K562 (cell line): ENCODE measurements around the gene EDN2. TPM values are rescaled to one million over a fixed set of nuclear protein-coding genes. Genes with fewer than 3 reads are reported as not detected.

ENCODE experiments used
- ATAC-seq: fragments of 200-7000 bp; cut with Tn5 transposase; 3 replicates; pipeline ENCODE4 v1.9.1; 2020; ENCODE audit warnings: moderate library complexity
- BruUV-seq: library from RNA; stranded (reverse); fragments of 400-500 nt; replicated peaks from 2 replicates; lab custom pipeline; 2021; lab: Mats Ljungman, UMichigan
- CTCF ChIA-PET: fragments of 300-600 bp; formaldehyde crosslinking; extraction: SDS; loops from one replicate; lab custom pipeline; 2021; ENCODE audit warnings: low intra/inter-chr PET ratio; lab: Yijun Ruan, JAX
- POLR2A ChIA-PET: fragments of 300-600, 350-650 bp; sonication (Branson Sonifier 250); formaldehyde crosslinking; extraction: SDS; loops from one replicate; lab custom pipeline; 2021; ENCODE audit warnings: antibody characterized with exemption, inconsistent platforms; lab: Yijun Ruan, JAX
- DNase-seq, 4 experiments: peaks; one replicate each; pipeline versions ENCODE4 v3.0.0 to v3.0.0-alpha.2; 2011 to 2018; ENCODE audit warnings: low spot score in 3 of 4, mixed read lengths in 3 of 4; ENCODE audit errors: extremely low read depth in 1 of 4
- FAIRE-seq: peaks from 2 replicates; lab custom pipeline; 2011; peaks lifted over from hg19 to GRCh38; lab: Jason Lieb, UNC
- H2AFZ ChIP-seq: 2 replicates; pipeline ENCODE4 v1.6.0; 2011; ENCODE audit warnings: low read depth, low read length, control low read depth, inconsistent platforms
- H3K27ac ChIP-seq: fragments of 200-600 bp; 3 replicates; pipeline ENCODE4 v1.8.0; 2011; ENCODE audit warnings: low read depth, mild to moderate bottlenecking, control low read depth, inconsistent platforms, low read length, moderate library complexity, mixed read lengths; ENCODE audit errors: extremely low read depth
- H3K27me3 ChIP-seq, 2 experiments: fragments of 300-600 bp in 1 of 2; 2 replicates in 1 of 2; 3 replicates in 1 of 2; pipeline versions ENCODE4 v1.6.0 to v1.8.0; 2011; ENCODE audit warnings: inconsistent platforms in 2 of 2, low read length in 2 of 2, mild to moderate bottlenecking in 1 of 2, mixed read lengths in 1 of 2, moderate library complexity in 1 of 2; ENCODE audit not compliant: control insufficient read depth in 2 of 2, insufficient read depth in 2 of 2
- H3K36me3 ChIP-seq: fragments of 300-600 bp; 3 replicates; pipeline ENCODE4 v1.8.0; 2011; ENCODE audit warnings: mild to moderate bottlenecking, low read length, inconsistent platforms; ENCODE audit not compliant: control insufficient read depth, insufficient read depth
- H3K4me1 ChIP-seq, 2 experiments: fragments of 200-600 bp in 1 of 2; replicated peaks in 1 of 2; 2 replicates in 1 of 2; 3 replicates in 1 of 2; pipeline versions ENCODE4 v1.5.1 to v1.8.0; 2011; ENCODE audit warnings: inconsistent platforms in 2 of 2, low read length in 2 of 2, mild to moderate bottlenecking in 1 of 2, mixed read lengths in 1 of 2, moderate library complexity in 1 of 2; ENCODE audit not compliant: control insufficient read depth in 2 of 2, insufficient read depth in 2 of 2
- H3K4me2 ChIP-seq: 2 replicates; pipeline ENCODE4 v1.6.1; 2011; ENCODE audit warnings: low read length, control low read depth, inconsistent platforms, mixed read lengths; ENCODE audit not compliant: insufficient read depth
- H3K4me3 ChIP-seq: fragments of 200-600 bp; sonication (generic), shearing (Covaris generic); 2 replicates; pipeline ENCODE4 v1.5.1; 2016; ENCODE audit warnings: control low read depth, inconsistent platforms
- H3K79me2 ChIP-seq: fragments of 200-600 bp; 3 replicates; pipeline ENCODE4 v1.8.0; 2011; ENCODE audit warnings: low read length, inconsistent platforms; ENCODE audit not compliant: control insufficient read depth, insufficient read depth
- H3K9ac ChIP-seq, 2 experiments: 2 replicates each; pipeline versions ENCODE4 v1.6.0 to v1.6.1; 2011; ENCODE audit warnings: low read depth in 2 of 2, low read length in 2 of 2, control low read depth in 1 of 2, inconsistent platforms in 1 of 2, mild to moderate bottlenecking in 1 of 2, mixed read lengths in 1 of 2; ENCODE audit not compliant: insufficient read depth in 1 of 2
- H3K9me1 ChIP-seq: one replicate; pipeline ENCODE4 v1.6.0; 2011; ENCODE audit warnings: inconsistent platforms, mild to moderate bottlenecking, low read length, moderate library complexity; ENCODE audit not compliant: control insufficient read depth, insufficient read depth
- H3K9me3 ChIP-seq: replicated peaks from 2 replicates; pipeline ENCODE4 v1.5.1; 2011; ENCODE audit warnings: low read depth, low read length, inconsistent platforms; ENCODE audit not compliant: control insufficient read depth, insufficient read depth
- H4K20me1 ChIP-seq: replicated peaks from 2 replicates; pipeline ENCODE4 v1.6.1; 2011; ENCODE audit warnings: low read length, inconsistent platforms, mixed read lengths; ENCODE audit not compliant: control insufficient read depth, insufficient read depth
- ATF6 ChIP-seq: sonication (generic); formaldehyde crosslinking; IDR thresholded peaks from 2 replicates; pipeline ENCODE4 v1.4.0; 2020; ENCODE audit warnings: mild to moderate bottlenecking, missing genetic modification reagents
- MEF2A ChIP-seq: IDR thresholded peaks from 2 replicates; pipeline ENCODE4 v1.6.1; 2011; ENCODE audit warnings: low read depth, mild to moderate bottlenecking, low read length, moderate library complexity; ENCODE audit not compliant: control insufficient read depth
- RBM34 ChIP-seq: fragments of 200-400 bp; formaldehyde crosslinking; IDR thresholded peaks from 2 replicates; pipeline ENCODE4 v1.6.1; 2018; ENCODE audit warnings: low read length, borderline replicate concordance; ENCODE audit not compliant: insufficient read depth
- SFPQ ChIP-seq: fragments of 200-400 bp; formaldehyde crosslinking; IDR thresholded peaks from 2 replicates; pipeline ENCODE4 v1.6.1; 2017; ENCODE audit warnings: mild to moderate bottlenecking, low read depth, low read length, moderate library complexity
- WGBS: fragments of 100-300 bp; shearing (Covaris generic); methylation state at CpG from one replicate; pipeline ENCODE4 v1.1.6; 2016; ENCODE audit warnings: low coverage, mixed read lengths; ENCODE audit not compliant: insufficient coverage; ENCODE audit errors: missing lambda C conversion rate; 5-methylcytosine and 5-hydroxymethylcytosine counted together
- in situ Hi-C: fragments of 300-500 bp; cut with MboI; formaldehyde crosslinking; loops from 4 replicates; pipeline ENCODE4 v1.15.0; 2018; ENCODE audit warnings: inconsistent platforms, mixed read lengths
- intact Hi-C: fragments of 100-400 bp; cut with micrococcal nuclease; formaldehyde crosslinking; loops from 2 replicates; pipeline ENCODE4 v1.14.2; 2022
- polyA plus RNA-seq, 8 experiments: library from polyadenylated mRNA; depleted of rRNA in 4 of 8; stranded (reverse) in 5 of 8; unstranded in 3 of 8; fragments of >200 nt; fragmentation: Nextera tagmentation in 2 of 8; fragmentation: Illumina TruSeq in 1 of 8; extraction: Ambion mirVana in 2 of 8; extraction: Trizol in 1 of 8; gene quantifications; 2 replicates each; pipeline versions ENCODE4 v1.2.1 to v1.2.3, GENCODE V29; 2011 to 2014; ENCODE audit warnings: inconsistent platforms in 1 of 8, missing spikeins in 1 of 8
- total RNA-seq, 7 experiments: library from RNA; depleted of rRNA in 6 of 7; stranded (reverse); fragments of >200 nt in 6 of 7; fragmentation: Illumina TruSeq in 2 of 7; extraction: Trizol in 2 of 7; gene quantifications; 2 replicates each; pipeline versions ENCODE4 v1.2.1 to v1.2.3, GENCODE V29; 2011 to 2021; ENCODE audit warnings: low replicate concordance in 1 of 7

EDN2 gene
- total and polyA plus RNA-seq, 9 of the 15 experiments (the other 6 are each of a cell fraction or from before 2014, with no cell fraction given) = not detected

- H3K36me3 ChIP-seq = no peaks in the 10 kb centered on the region
- in situ Hi-C loops (no loop called here), intact Hi-C loops (no loop called here)
- no peak overlapping the region for H3K4me2 ChIP-seq
- TF ChIP-seq SFPQ (no peak), MEF2A (no peak), ATF6 (CRISPR knock-in tag) (no peak), RBM34 (no peak)
- H2AFZ ChIP-seq = no peak overlapping the region
- no TSS peak for BruUV-seq
- no peaks in the 10 kb centered on the region for H3K9me3 ChIP-seq
- FAIRE-seq = no peak
- no peak overlapping the region for H3K4me3 ChIP-seq
- no peak overlapping the region for H3K9ac ChIP-seq
- no peaks in the 10 kb centered on the region for H4K20me1 ChIP-seq
- H3K27me3 ChIP-seq = peaks cover 0 to 22% of the 10 kb centered on the region in 2 experiments; a peak in 2 of 5 replicates
- H3K4me1 ChIP-seq = peaks cover 12 to 34% of the 10 kb centered on the region in 2 experiments; a peak in 4 of 5 replicates
- ChIA-PET POLR2A (no interaction called here), CTCF (no interaction called here)
- no peak overlapping the region for H3K27ac ChIP-seq
- no peak for ATAC-seq
- H3K79me2 ChIP-seq = no peaks in the 10 kb centered on the region
- no peak for DNase-seq
- no peaks in the 10 kb centered on the region for H3K9me1 ChIP-seq
- WGBS = 8% methylated on average over 2 of the region's 2 CpGs
Measured at GRCh38 chr1:41499591-41499990, 15.1 kb upstream of the EDN2 start.
